ENCODE measurements around the gene KCNN1. TPM values are rescaled to one million over a fixed set of nuclear protein-coding genes. Genes with fewer than 3 reads are reported as not detected.

KCNN1 gene
- total and polyA plus RNA-seq, 9 of the 15 experiments (the other 6 are each of a cell fraction or from before 2014, with no cell fraction given): 0.01 to 6.2 (median 0.72) TPM

DNA sequence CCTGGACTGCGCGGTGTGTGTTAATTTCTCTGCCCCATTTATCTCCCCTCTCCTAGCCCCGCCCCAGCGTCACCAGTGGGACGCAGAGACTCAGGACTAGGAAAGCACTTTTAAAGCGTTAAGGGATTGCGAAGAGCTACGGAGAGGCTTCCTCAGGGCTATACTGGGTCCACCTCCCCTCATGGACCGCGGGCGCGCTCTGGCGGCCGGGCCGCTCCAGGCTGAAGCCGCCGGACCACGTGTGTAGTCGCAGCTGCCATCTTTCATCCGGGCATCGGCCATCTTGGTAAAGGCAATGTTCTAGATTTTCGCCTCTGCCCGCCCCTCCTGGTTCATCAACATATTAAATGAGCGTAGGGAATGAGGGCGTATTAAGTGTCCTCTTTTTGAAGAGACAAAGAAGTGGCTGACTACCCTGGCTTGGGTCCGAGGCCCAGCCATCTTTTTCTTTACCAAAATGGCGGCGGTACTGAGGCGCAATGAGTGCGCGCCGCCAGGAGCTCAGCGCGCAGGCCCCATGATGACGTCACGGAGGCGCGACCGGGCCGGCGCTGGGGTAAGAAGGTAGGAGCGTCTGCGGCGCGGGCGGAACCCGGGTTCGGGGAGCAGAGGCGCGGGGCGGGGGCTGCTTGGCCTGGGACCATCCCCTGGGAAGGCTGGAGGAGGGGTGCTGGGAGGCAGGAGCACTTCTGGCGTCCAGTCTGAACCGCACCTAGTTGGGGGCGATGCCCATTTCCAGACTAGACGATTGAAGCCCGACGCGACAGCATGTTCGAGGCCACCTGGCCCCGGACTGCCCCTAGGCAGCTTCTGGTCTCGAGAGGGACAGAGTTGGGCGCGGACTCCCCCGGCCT lies 34.2 kb upstream of the KCNN1 start, which contains the start of gene CCDC124 (continued):
- no peak for TF ChIP-seq EWSR1 (IDR thresholded peaks at IDR 0.05; ENCODE audit: borderline replicate concordance, low read depth, partially characterized antibody)
- no peak; the same call in none of the 2 replicates for TF ChIP-seq EP300 (IDR thresholded peaks at IDR 0.05; ENCODE audit: low read length)
- TF ChIP-seq ZNF212 (CRISPR knock-in tag; IDR thresholded peaks at IDR 0.05): peak; percentile 89; the same call in 1 of the 2 replicates
- TF ChIP-seq, protein P1, sequence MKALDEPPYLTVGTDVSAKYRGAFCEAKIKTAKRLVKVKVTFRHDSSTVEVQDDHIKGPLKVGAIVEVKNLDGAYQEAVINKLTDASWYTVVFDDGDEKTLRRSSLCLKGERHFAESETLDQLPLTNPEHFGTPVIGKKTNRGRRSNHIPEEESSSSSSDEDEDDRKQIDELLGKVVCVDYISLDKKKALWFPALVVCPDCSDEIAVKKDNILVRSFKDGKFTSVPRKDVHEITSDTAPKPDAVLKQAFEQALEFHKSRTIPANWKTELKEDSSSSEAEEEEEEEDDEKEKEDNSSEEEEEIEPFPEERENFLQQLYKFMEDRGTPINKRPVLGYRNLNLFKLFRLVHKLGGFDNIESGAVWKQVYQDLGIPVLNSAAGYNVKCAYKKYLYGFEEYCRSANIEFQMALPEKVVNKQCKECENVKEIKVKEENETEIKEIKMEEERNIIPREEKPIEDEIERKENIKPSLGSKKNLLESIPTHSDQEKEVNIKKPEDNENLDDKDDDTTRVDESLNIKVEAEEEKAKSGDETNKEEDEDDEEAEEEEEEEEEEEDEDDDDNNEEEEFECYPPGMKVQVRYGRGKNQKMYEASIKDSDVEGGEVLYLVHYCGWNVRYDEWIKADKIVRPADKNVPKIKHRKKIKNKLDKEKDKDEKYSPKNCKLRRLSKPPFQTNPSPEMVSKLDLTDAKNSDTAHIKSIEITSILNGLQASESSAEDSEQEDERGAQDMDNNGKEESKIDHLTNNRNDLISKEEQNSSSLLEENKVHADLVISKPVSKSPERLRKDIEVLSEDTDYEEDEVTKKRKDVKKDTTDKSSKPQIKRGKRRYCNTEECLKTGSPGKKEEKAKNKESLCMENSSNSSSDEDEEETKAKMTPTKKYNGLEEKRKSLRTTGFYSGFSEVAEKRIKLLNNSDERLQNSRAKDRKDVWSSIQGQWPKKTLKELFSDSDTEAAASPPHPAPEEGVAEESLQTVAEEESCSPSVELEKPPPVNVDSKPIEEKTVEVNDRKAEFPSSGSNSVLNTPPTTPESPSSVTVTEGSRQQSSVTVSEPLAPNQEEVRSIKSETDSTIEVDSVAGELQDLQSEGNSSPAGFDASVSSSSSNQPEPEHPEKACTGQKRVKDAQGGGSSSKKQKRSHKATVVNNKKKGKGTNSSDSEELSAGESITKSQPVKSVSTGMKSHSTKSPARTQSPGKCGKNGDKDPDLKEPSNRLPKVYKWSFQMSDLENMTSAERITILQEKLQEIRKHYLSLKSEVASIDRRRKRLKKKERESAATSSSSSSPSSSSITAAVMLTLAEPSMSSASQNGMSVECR (CRISPR knock-in tag; IDR thresholded peaks at IDR 0.05): peak; percentile 97
- peak; percentile 70 for TF ChIP-seq BCOR (IDR thresholded peaks at IDR 0.05)
- TF ChIP-seq ZSCAN29 (IDR thresholded peaks at IDR 0.05): no peak
- TF ChIP-seq, protein P2, sequence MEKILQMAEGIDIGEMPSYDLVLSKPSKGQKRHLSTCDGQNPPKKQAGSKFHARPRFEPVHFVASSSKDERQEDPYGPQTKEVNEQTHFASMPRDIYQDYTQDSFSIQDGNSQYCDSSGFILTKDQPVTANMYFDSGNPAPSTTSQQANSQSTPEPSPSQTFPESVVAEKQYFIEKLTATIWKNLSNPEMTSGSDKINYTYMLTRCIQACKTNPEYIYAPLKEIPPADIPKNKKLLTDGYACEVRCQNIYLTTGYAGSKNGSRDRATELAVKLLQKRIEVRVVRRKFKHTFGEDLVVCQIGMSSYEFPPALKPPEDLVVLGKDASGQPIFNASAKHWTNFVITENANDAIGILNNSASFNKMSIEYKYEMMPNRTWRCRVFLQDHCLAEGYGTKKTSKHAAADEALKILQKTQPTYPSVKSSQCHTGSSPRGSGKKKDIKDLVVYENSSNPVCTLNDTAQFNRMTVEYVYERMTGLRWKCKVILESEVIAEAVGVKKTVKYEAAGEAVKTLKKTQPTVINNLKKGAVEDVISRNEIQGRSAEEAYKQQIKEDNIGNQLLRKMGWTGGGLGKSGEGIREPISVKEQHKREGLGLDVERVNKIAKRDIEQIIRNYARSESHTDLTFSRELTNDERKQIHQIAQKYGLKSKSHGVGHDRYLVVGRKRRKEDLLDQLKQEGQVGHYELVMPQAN (IDR thresholded peaks at IDR 0.05; ENCODE audit: borderline replicate concordance): peak; percentile 78; the same call in 1 of the 2 replicates
- peak; percentile 95 for TF ChIP-seq PHF8 (IDR thresholded peaks at IDR 0.05; ENCODE audit: borderline replicate concordance, low read length)
- no peak for TF ChIP-seq PRPF4 (IDR thresholded peaks at IDR 0.05; ENCODE audit: insufficient read depth, low read depth, low read length, poor library complexity, severe bottlenecking)
- no peak for TF ChIP-seq HNRNPL (IDR thresholded peaks at IDR 0.05; ENCODE audit: low read depth, low read length)
- TF ChIP-seq, protein P3, sequence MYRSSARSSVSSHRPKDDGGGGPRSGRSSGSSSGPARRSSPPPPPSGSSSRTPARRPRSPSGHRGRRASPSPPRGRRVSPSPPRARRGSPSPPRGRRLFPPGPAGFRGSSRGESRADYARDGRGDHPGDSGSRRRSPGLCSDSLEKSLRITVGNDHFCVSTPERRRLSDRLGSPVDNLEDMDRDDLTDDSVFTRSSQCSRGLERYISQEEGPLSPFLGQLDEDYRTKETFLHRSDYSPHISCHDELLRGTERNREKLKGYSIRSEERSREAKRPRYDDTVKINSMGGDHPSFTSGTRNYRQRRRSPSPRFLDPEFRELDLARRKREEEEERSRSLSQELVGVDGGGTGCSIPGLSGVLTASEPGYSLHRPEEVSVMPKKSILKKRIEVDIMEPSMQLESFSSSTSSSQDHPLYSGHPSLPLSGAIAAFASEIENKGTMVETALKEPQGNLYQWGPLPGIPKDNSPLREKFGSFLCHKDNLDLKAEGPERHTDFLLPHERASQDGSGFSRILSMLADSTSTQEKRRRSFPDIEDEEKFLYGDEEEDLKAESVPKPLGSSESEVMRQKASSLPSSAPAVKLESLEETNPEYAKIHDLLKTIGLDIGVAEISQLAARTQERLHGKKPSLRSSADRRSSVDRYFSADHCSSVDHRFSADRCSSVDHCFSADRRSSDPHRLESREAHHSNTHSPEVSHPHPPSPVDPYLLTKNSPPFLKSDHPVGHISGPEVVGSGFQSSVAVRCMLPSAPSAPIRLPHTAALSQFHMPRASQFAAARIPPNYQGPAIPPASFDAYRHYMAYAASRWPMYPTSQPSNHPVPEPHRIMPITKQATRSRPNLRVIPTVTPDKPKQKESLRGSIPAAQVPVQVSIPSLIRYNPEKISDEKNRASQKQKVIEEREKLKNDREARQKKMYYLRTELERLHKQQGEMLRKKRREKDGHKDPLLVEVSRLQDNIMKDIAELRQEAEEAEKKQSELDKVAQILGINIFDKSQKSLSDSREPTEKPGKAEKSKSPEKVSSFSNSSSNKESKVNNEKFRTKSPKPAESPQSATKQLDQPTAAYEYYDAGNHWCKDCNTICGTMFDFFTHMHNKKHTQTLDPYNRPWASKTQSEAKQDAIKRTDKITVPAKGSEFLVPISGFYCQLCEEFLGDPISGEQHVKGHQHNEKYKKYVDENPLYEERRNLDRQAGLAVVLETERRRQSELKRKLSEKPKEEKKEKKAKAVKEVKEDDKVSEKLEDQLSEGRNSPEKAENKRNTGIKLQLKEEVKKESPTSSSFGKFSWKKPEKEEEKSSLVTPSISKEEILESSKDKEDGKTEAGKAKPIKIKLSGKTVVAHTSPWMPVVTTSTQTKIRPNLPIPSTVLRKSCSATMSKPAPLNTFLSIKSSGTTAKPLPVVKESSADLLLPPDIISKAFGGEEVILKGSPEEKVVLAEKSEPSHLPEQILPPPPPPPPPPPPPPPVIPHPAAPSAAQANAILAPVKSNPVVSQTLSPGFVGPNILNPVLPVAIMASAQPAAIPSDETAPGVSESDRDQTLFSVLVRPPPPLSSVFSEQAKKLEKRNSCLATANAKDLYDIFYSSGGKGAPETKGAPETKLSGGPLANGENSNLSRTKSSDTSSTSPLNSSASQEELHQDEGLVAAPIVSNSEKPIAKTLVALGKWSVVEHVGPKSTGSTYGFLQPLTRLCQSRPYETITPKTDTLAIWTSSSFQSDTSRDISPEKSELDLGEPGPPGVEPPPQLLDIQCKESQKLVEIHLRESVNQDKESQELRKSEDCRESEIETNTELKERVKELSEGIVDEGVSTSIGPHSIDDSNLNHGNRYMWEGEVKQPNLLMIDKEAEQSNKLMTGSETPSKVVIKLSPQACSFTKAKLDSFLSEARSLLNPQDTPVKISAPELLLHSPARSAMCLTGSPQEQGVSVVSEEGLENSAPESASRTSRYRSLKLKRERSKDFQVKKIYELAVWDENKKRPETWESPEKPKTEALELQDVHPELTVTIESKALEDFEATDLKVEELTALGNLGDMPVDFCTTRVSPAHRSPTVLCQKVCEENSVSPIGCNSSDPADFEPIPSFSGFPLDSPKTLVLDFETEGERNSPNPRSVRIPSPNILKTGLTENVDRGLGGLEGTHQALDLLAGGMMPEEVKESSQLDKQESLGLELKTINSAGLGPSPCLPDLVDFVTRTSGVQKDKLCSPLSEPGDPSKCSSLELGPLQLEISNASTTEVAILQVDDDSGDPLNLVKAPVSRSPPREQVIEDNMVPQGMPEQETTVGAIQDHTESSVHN (IDR thresholded peaks at IDR 0.05; ENCODE audit: borderline replicate concordance in 1 of 2, low read depth in 1 of 2): no peak
- TF ChIP-seq RBM39 (optimal IDR thresholded peaks at IDR 0.05; ENCODE audit: low read depth, low read length): no peak

Measured in K562 (cell line).